HEK293 (cell line): ENCODE data around the gene N4BP2L2.

ENCODE experiments used
- SALL2 ChIP-seq: fragments of 450-650 bp; formaldehyde crosslinking; IDR thresholded peaks from 2 replicates; pipeline ENCODE4 v1.5.0; 2017; ENCODE audit warnings: missing biosample characterization, mild to moderate bottlenecking, missing genetic modification characterization, borderline replicate concordance
- SP2 ChIP-seq: fragments of 450-650 bp; formaldehyde crosslinking; IDR thresholded peaks from 2 replicates; pipeline ENCODE4 v1.5.1; 2016; ENCODE audit warnings: missing biosample characterization, missing genetic modification characterization
- ZBTB1 ChIP-seq: fragments of 450-650 bp; formaldehyde crosslinking; IDR thresholded peaks from 2 replicates; pipeline ENCODE4 v1.5.1; 2016; ENCODE audit warnings: missing biosample characterization, missing genetic modification characterization
- ZBTB17 ChIP-seq: fragments of 450-650 bp; formaldehyde crosslinking; IDR thresholded peaks from 2 replicates; pipeline ENCODE4 v1.5.1; 2016; ENCODE audit warnings: missing biosample characterization, missing genetic modification characterization
- ZNF138 ChIP-seq: fragments of 450-650 bp; formaldehyde crosslinking; IDR thresholded peaks from 2 replicates; pipeline ENCODE4 v1.5.1; 2016; ENCODE audit warnings: missing biosample characterization, missing genetic modification characterization, borderline replicate concordance
- ZNF426 ChIP-seq: fragments of 450-650 bp; formaldehyde crosslinking; IDR thresholded peaks from 2 replicates; pipeline ENCODE4 v1.5.1; 2017; ENCODE audit warnings: missing biosample characterization, missing genetic modification characterization, mild to moderate bottlenecking, inconsistent platforms, moderate library complexity
- TF ChIP-seq, protein P1 (sequence below): fragments of 450-650 bp; formaldehyde crosslinking; IDR thresholded peaks from 2 replicates; pipeline ENCODE4 v1.5.1; 2016; ENCODE audit warnings: missing biosample characterization, missing genetic modification characterization

DNA sequence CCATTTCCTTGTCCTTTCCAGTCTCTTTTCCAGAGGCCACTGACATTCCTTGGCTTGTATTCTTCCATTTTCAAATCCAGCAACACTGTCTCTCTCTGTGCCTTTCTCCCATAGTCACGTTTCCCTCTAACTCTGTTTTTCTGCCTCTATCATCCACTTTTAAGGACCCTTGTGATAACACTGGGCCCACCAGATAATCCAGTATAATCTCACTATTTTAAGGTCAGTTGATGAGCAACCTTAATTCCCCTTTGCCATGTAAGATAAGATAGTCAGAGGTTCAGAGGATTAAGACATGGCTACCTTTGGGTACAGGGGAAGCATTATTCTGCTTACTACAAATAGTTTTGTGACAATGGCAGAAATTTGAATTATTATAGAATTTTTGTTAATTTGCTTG, 64.9 kb downstream of the N4BP2L2 start:
- TF ChIP-seq ZBTB1 (tag by site-specific recombination): no peak
- TF ChIP-seq ZBTB17 (tag by site-specific recombination): no peak
- no peak for TF ChIP-seq ZNF138 (tag by site-specific recombination)
- TF ChIP-seq ZNF426: no peak
- TF ChIP-seq SP2 (tag by site-specific recombination): no peak
- TF ChIP-seq SALL2: no peak
- TF ChIP-seq, protein P1, sequence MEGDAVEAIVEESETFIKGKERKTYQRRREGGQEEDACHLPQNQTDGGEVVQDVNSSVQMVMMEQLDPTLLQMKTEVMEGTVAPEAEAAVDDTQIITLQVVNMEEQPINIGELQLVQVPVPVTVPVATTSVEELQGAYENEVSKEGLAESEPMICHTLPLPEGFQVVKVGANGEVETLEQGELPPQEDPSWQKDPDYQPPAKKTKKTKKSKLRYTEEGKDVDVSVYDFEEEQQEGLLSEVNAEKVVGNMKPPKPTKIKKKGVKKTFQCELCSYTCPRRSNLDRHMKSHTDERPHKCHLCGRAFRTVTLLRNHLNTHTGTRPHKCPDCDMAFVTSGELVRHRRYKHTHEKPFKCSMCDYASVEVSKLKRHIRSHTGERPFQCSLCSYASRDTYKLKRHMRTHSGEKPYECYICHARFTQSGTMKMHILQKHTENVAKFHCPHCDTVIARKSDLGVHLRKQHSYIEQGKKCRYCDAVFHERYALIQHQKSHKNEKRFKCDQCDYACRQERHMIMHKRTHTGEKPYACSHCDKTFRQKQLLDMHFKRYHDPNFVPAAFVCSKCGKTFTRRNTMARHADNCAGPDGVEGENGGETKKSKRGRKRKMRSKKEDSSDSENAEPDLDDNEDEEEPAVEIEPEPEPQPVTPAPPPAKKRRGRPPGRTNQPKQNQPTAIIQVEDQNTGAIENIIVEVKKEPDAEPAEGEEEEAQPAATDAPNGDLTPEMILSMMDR (tag by site-specific recombination): no peak
